Measurements from ENCODE around the gene DES.

DES gene

DNA sequence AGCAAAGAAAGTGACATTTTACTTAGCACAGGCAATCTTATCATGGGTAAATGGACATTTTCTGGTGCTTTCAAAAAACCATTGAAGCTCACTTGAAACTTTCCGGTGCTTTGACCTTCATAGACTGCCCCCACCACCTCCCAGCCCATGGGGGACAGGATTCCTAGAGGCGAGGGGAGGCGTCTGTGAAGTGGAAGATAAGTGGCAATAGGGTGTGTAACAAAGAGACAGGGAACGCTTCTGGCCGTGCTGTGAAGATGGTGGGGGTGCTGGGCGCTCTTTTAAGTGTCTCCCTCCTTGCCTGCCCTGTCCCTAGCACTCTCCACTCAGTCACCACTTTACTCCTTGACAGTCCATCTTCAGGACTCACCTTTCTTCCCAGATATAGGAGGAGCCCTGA lies 57.1 kb downstream of the DES start:
- Histone ChIP-seq H3K4me3 (ENCODE audit: low read depth, low read length) (no peak overlapping the region), H2AFZ (ENCODE audit: low read length, unreplicated experiment) (no peak overlapping the region), H3K4me1 (ENCODE audit: control insufficient read depth, insufficient read depth, low read length, unreplicated experiment) (no peaks in the 10 kb centered on the region), H3K27me3 (ENCODE audit: insufficient read depth, low read length) (no peaks in the 10 kb centered on the region), H3K79me2 (ENCODE audit: control insufficient read depth, insufficient read depth, low read length, unreplicated experiment) (no peaks in the 10 kb centered on the region), H3K27ac (ENCODE audit: low read depth, low read length) (no peak overlapping the region), H3K36me3 (ENCODE audit: insufficient read depth, low read length) (no peaks in the 10 kb centered on the region)

DNA sequence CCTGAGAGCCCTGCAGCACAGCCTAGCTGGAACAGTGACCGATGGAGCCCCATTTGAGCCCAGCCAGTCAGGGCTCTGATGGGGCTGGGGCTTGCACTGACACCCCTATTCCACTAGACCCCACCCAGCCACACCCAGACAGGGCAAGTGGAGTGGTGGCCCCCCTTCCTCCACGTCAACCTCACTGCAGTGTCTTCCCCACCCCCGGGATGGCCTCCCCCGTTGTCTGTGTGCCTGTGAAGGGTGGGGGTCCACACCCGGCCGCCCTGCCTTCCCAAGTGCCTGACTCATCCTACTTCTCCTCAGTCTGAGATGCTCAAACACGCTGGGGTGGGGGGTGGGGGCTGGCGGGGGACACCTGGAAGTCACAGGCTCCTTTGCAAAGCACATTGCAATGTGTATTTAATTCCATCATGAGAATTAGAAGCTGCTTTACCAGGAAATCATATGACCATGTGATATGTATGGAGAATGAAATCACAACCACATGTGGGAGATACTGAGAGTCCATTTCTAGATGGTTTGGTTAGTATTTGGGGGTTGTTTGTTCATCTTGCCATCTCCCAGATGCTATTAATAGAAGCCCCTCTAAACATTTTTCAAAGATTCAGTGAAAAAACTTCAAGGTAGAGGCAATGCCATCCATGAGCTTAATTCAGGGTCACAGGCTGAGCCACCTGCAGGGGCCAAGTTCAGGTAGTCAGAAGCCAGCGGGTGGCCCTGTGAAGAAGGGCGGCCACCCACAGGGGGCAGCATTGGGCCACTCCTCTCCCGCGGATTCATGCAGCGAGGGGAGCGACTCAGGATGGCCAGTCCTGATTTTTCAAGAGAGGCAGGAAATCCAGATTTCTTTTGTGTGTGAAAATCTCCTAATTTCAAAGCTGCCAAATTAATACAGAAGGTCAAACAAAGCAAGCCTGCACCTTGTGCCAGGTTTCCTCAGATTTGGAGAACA lies 57.8 kb downstream of the DES start:
- H3K79me2 ChIP-seq (ENCODE audit: control insufficient read depth, insufficient read depth, low read length, unreplicated experiment) = no peaks in the 10 kb centered on the region
- H3K4me3 ChIP-seq (ENCODE audit: low read depth, low read length) = no peak overlapping the region
- no peak overlapping the region for H2AFZ ChIP-seq (ENCODE audit: low read length, unreplicated experiment)
- H3K27me3 ChIP-seq (ENCODE audit: insufficient read depth, low read length) = no peaks in the 10 kb centered on the region
- H3K27ac ChIP-seq (ENCODE audit: low read depth, low read length) = no peak overlapping the region
- H3K36me3 ChIP-seq (ENCODE audit: insufficient read depth, low read length) = no peaks in the 10 kb centered on the region
- H3K4me1 ChIP-seq (ENCODE audit: control insufficient read depth, insufficient read depth, low read length, unreplicated experiment) = no peaks in the 10 kb centered on the region
